PFSK-1 (cell line): ENCODE results near the gene TK2.

ENCODE experiments used
- FOXP2 ChIP-seq: optimal IDR thresholded peaks from 2 replicates; pipeline ENCODE3; 2011; ENCODE audit warnings: borderline replicate concordance, control low read depth, inconsistent platforms; ENCODE audit not compliant: insufficient read depth; ENCODE audit errors: extremely low read length, extremely low read depth
- POLR2AphosphoS5 ChIP-seq: IDR thresholded peaks from 2 replicates; pipeline ENCODE4 v1.6.1; 2012; ENCODE audit warnings: low read depth, mild to moderate bottlenecking, control low read depth, low read length, moderate library complexity
- REST ChIP-seq, 2 experiments: IDR thresholded peaks; 2 replicates each; pipeline versions ENCODE4 v1.6.1 to v1.8.0; 2011 to 2012; ENCODE audit warnings: low read depth in 2 of 2, low read length in 2 of 2, control low read depth in 1 of 2, inconsistent platforms in 1 of 2, mild to moderate bottlenecking in 1 of 2, moderate library complexity in 1 of 2; ENCODE audit not compliant: insufficient read depth in 1 of 2
- SIN3A ChIP-seq: IDR thresholded peaks from 2 replicates; pipeline ENCODE4 v1.6.1; 2012; ENCODE audit warnings: mild to moderate bottlenecking, low read length, moderate library complexity, borderline replicate concordance; ENCODE audit not compliant: insufficient read depth
- TAF1 ChIP-seq: IDR thresholded peaks from 2 replicates; pipeline ENCODE4 v1.6.1; 2012; ENCODE audit warnings: low read length, control low read depth, borderline replicate concordance; ENCODE audit not compliant: insufficient read depth

DNA sequence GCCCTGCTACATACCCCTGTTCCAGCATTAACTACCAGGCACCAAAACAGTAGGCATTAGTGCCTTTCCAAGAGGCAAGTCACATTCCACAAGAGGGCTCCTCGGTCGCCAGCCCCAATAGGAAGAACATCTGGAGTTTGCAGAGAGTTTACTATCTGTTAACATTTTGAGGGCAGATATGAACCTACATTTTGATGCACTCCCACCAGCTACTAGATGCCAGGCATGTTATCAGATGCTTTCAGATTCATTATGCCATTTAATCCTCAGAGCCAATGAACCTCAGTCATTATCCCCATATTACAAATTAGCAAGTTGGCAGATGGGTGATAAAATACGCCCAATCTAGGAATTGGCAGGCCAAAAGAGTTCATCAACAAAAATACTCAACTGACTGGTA, 25.1 kb upstream of the TK2 start:
- no peak for TF ChIP-seq SIN3A
- TF ChIP-seq REST (IDR thresholded peaks at IDR 0.05; ENCODE audit: insufficient read depth in 1 of 2, low read depth in 2 of 2, low read length in 2 of 2), result no peak
- TF ChIP-seq POLR2AphosphoS5, result no peak
- no peak for TF ChIP-seq TAF1
- TF ChIP-seq FOXP2, result no peak
